HepG2 (cell line): ENCODE data around the gene IPO5. TPM values are rescaled to one million over a fixed set of nuclear protein-coding genes. Genes with fewer than 3 reads are reported as not detected.

Experiments used
- DMTF1 ChIP-seq: sonication (generic); formaldehyde crosslinking; IDR thresholded peaks from 2 replicates; pipeline ENCODE4 v1.4.0; 2020; ENCODE audit warnings: mild to moderate bottlenecking, missing genetic modification reagents
- ELF4 ChIP-seq: sonication (generic); formaldehyde crosslinking; IDR thresholded peaks from 2 replicates; pipeline ENCODE4 v1.5.0; 2020; ENCODE audit warnings: missing genetic modification reagents, mild to moderate bottlenecking, moderate library complexity, borderline replicate concordance
- FLYWCH1 ChIP-seq: sonication (generic); formaldehyde crosslinking; IDR thresholded peaks from 2 replicates; pipeline ENCODE4 v1.8.1; 2023; ENCODE audit warnings: mild to moderate bottlenecking, missing genetic modification reagents
- FOSL2 ChIP-seq: sonication (generic); formaldehyde crosslinking; IDR thresholded peaks from 2 replicates; pipeline ENCODE4 v1.4.0; 2020; ENCODE audit warnings: missing genetic modification reagents
- FOXJ3 ChIP-seq: sonication (generic); formaldehyde crosslinking; IDR thresholded peaks from 2 replicates; pipeline ENCODE4 v1.4.0; 2020; ENCODE audit warnings: missing genetic modification reagents, mild to moderate bottlenecking, borderline replicate concordance
- GMEB1 ChIP-seq: sonication (generic); formaldehyde crosslinking; IDR thresholded peaks from 2 replicates; pipeline ENCODE4 v1.5.1; 2020; ENCODE audit warnings: missing genetic modification reagents, mild to moderate bottlenecking, borderline replicate concordance
- KAT8 ChIP-seq: IDR thresholded peaks from 2 replicates; pipeline ENCODE4 v1.6.1; 2016; ENCODE audit warnings: missing genetic modification reagents, missing compliant biosample characterization
- KDM4B ChIP-seq: sonication (generic); formaldehyde crosslinking; IDR thresholded peaks from 2 replicates; pipeline ENCODE4 v1.4.0; 2020; ENCODE audit warnings: missing genetic modification reagents
- MTA1 ChIP-seq: sonication (generic); formaldehyde crosslinking; IDR thresholded peaks from 2 replicates; pipeline ENCODE4 v1.4.0; 2020; ENCODE audit warnings: missing genetic modification reagents, mild to moderate bottlenecking, borderline replicate concordance
- PHF21A ChIP-seq: sonication (generic); formaldehyde crosslinking; IDR thresholded peaks from 2 replicates; pipeline ENCODE4 v1.5.0; 2020; ENCODE audit warnings: mild to moderate bottlenecking, missing genetic modification reagents
- PHF5A ChIP-seq: IDR thresholded peaks from one replicate; pipeline ENCODE4 v1.6.1; 2018; ENCODE audit warnings: low read depth, missing genetic modification reagents; ENCODE audit not compliant: unreplicated experiment
- RARA ChIP-seq: IDR thresholded peaks from 2 replicates; pipeline ENCODE4 v1.6.1; 2016; ENCODE audit warnings: missing genetic modification reagents, missing compliant biosample characterization
- TBL1XR1 ChIP-seq: fragments of 150-350 bp; IDR thresholded peaks from 2 replicates; pipeline ENCODE4 v1.6.1; 2014; ENCODE audit warnings: borderline replicate concordance, low read length; ENCODE audit not compliant: partially characterized antibody
- XRCC5 ChIP-seq: fragments of 200-400 bp; formaldehyde crosslinking; optimal IDR thresholded peaks from 2 replicates; pipeline ENCODE3; 2017; ENCODE audit warnings: mild to moderate bottlenecking, low read length
- ZFP37 ChIP-seq: sonication (generic); formaldehyde crosslinking; IDR thresholded peaks from 2 replicates; pipeline ENCODE4 v1.4.0; 2020; ENCODE audit warnings: missing genetic modification reagents, borderline replicate concordance
- ZHX2 ChIP-seq, 2 experiments: sonication (generic) in 1 of 2; formaldehyde crosslinking in 1 of 2; IDR thresholded peaks; 2 replicates each; pipeline versions ENCODE4 v1.6.1 to v1.9.0; 2014 to 2022; ENCODE audit warnings: antibody characterized with exemption in 1 of 2, borderline replicate concordance in 1 of 2, inconsistent platforms in 1 of 2, low read depth in 1 of 2, missing genetic modification reagents in 1 of 2
- ZNF362 ChIP-seq: sonication (generic); formaldehyde crosslinking; IDR thresholded peaks from 2 replicates; pipeline ENCODE4 v1.4.0; 2020; ENCODE audit warnings: missing genetic modification reagents, mild to moderate bottlenecking, borderline replicate concordance
- ZNF414 ChIP-seq: sonication (generic); formaldehyde crosslinking; IDR thresholded peaks from 2 replicates; pipeline ENCODE4 v1.5.0; 2020; ENCODE audit warnings: missing genetic modification reagents
- polyA plus RNA-seq, 8 experiments: library from polyadenylated mRNA; depleted of rRNA in 3 of 8; stranded (reverse) in 7 of 8; unstranded in 1 of 8; fragments of >200 nt; fragmentation: Illumina TruSeq in 4 of 8; extraction: Trizol in 4 of 8; gene quantifications; 2 replicates each; pipeline versions ENCODE4 v1.2.1 to v1.2.3, GENCODE V29; 2011 to 2016; ENCODE audit warnings: low read depth in 4 of 8, missing spikeins in 1 of 8, mixed read lengths in 1 of 8; ENCODE audit not compliant: insufficient read depth in 1 of 8
- total RNA-seq, 5 experiments: library from RNA; depleted of rRNA; stranded (reverse); fragments of >200 nt; fragmentation: Illumina TruSeq; extraction: Trizol; gene quantifications; 2 replicates each; pipeline ENCODE4 v1.2.3, GENCODE V29; 2016; ENCODE audit warnings: low read depth in 1 of 5

IPO5 gene
- total and polyA plus RNA-seq, 2 of the 13 experiments (the other 11 are each of a cell fraction or from before 2014, with no cell fraction given), result 155 to 242 TPM

GRCh38 chr13:98026457-98026857 is 73.0 kb downstream of the IPO5 start (continued):
- peak; percentile 22; the same call in 1 of the 2 replicates for TF ChIP-seq GMEB1 (CRISPR knock-in tag)
- TF ChIP-seq ZNF362 (CRISPR knock-in tag), result peak; percentile 33; the same call in 1 of the 2 replicates
- TF ChIP-seq ELF4 (CRISPR knock-in tag), result peak; percentile 51; the same call in 1 of the 2 replicates
- peak; percentile 84 for TF ChIP-seq PHF5A (CRISPR knock-in tag)
- peak; percentile 83 for TF ChIP-seq KAT8
- peak; percentile 99 for TF ChIP-seq RARA (CRISPR knock-in tag)
- peak; percentile 84 for TF ChIP-seq ZNF414
- peak; percentile 55 for TF ChIP-seq XRCC5
- TF ChIP-seq FOXJ3 (CRISPR knock-in tag), result peak; percentile 71
- peak; percentile 81 for TF ChIP-seq MTA1 (CRISPR knock-in tag)
- peak; percentile 79; the same call in 1 of the 2 replicates for TF ChIP-seq KDM4B (CRISPR knock-in tag)
- no peak for TF ChIP-seq ZFP37
- peak; percentile 77 for TF ChIP-seq FOSL2 (CRISPR knock-in tag)
- TF ChIP-seq PHF21A (CRISPR knock-in tag), result peak; percentile 94
- peak; percentile 41; the same call in 1 of the 2 replicates for TF ChIP-seq ZHX2 (IDR thresholded peaks at IDR 0.05; ENCODE audit: low read depth)
- TF ChIP-seq ZHX2 (CRISPR knock-in tag; IDR thresholded peaks at IDR 0.05; ENCODE audit: borderline replicate concordance), result no peak
- no peak for TF ChIP-seq FLYWCH1 (CRISPR knock-in tag)
- TF ChIP-seq TBL1XR1, result peak; percentile 86
- no peak for TF ChIP-seq DMTF1 (CRISPR knock-in tag)
